ENCODE data around the gene RIN3.

Gene RIN3

DNA sequence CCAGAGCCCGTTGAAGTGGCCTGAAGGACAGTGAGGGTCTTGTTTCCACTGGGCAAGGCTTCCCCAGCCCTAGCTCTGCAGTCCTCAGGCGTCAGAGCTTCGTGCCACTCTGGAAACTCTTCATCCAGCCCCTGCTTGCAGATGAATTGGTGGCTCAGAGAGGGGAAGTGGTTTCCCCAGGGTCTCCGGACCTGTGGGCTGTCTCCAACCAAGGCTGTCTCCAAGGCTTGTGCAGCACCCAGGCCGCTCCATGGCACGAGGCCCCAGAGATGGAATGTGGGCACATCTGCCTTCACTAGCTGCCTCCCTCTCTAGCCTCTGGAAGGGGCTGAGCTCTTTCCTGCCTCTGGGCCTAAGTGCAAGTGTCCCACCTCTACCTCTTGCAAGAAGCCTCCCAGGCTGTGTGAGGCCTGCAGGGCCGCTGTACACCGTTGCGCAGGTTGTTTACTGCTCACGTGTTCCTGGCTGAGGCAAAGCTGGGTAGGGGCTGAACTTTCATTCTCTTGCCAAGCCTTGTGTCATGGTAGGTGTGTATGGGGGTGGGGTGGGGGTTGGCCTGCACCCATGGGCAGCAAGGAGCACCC lies 11.1 kb downstream of the RIN3 start:
- DNase-seq (ENCODE audit: extremely low read depth, low read depth) = no peak
- TF ChIP-seq, protein P1, sequence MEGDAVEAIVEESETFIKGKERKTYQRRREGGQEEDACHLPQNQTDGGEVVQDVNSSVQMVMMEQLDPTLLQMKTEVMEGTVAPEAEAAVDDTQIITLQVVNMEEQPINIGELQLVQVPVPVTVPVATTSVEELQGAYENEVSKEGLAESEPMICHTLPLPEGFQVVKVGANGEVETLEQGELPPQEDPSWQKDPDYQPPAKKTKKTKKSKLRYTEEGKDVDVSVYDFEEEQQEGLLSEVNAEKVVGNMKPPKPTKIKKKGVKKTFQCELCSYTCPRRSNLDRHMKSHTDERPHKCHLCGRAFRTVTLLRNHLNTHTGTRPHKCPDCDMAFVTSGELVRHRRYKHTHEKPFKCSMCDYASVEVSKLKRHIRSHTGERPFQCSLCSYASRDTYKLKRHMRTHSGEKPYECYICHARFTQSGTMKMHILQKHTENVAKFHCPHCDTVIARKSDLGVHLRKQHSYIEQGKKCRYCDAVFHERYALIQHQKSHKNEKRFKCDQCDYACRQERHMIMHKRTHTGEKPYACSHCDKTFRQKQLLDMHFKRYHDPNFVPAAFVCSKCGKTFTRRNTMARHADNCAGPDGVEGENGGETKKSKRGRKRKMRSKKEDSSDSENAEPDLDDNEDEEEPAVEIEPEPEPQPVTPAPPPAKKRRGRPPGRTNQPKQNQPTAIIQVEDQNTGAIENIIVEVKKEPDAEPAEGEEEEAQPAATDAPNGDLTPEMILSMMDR (IDR thresholded peaks at IDR 0.05; ENCODE audit: low read depth, low read length) = no peak

DNA sequence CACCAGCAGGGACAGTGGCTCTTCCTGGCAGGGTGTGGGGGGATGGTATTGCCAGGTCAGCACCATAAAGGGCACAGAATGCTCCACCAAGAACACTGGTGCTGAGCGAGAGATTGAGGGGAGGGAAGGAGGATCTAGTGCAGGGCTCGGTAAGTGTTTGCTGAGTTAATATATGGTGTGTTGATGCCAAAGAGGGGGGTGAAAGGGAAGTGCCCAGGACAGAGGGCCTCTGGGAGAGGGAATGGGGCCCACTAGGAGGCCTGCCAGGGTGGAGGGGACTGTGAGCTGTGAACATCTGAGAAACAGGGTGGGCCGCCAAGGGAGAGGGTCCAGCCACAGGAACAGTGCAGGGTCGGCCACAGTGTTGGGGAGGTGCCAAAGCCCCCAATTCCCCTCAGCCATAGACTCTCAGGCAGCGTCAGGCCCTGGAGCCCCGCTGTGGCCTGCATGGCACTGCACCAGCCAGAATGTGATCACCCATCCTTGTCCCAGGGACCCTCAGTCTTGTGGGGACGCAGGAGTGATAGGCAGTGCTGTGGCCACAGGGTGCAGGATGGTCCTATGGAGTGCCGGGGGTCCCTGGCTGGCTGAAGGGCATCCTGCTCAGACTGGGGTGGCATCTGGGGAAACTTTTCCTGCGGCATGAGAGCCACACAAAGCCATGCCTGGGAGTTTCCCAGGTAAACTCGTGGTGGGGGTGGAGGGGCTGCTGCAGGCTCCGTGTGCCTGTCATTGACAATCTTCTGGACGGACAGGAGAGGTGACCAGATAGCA lies 11.9 kb downstream of the RIN3 start:
- TF ChIP-seq, protein P1 (IDR thresholded peaks at IDR 0.05; ENCODE audit: low read depth, low read length) = no peak
- no peak for DNase-seq (ENCODE audit: extremely low read depth, low read depth)

DNA sequence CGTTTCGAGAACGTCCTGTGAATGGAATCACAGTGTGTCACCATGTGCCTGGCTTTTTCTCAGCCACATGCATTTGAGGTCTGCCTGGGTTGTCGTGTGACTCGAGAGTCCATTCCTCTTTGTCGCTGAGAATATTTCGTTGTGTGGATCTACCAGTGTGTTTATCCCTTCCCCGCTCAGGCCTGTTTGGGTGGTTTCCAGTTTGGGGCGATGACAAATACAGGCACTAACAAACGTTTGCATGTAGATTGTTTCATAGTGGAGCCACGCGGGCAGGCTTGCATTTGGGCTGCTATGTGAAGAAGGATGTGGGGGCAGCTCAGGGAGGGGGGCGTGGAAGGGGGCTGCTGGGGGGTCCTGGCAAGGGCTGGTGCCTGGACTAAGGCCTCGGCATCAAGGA lies 14.1 kb downstream of the RIN3 start:
- DNase-seq (ENCODE audit: extremely low read depth, low read depth) = no peak
- TF ChIP-seq, protein P1 (IDR thresholded peaks at IDR 0.05; ENCODE audit: low read depth, low read length) = no peak

DNA sequence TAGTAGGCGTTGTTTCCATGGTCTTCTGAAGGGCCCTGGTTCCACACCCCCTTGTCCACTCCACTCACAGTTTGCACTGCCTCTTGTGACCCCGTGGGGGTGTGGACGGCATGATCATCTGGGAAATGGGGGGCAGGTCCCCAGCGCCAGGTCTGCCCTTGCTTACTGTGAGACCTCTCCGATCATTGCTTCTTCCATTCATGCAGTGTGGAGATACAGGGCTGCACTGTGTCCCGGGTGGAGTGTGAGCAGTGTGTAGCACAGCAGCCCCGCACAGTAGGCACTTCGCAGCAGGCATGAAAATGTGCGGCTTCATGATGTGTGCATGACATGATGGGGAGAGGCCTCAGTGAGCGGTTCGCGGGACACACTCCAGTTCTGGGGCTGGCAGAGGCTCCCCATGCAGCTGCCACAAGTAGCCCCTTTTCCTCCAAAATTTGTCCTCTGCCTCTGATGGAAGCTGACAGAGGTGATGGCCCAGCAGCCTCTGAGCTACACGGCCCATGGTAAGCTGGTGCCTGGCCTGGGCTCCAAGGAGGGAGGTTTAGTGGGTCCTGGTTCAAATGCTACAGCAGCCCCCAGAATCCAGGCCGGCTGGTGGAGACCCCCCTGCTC lies 15.0 kb downstream of the RIN3 start:
- DNase-seq (ENCODE audit: extremely low read depth, low read depth) = no peak
- TF ChIP-seq, protein P1 (IDR thresholded peaks at IDR 0.05; ENCODE audit: low read depth, low read length) = no peak

DNA sequence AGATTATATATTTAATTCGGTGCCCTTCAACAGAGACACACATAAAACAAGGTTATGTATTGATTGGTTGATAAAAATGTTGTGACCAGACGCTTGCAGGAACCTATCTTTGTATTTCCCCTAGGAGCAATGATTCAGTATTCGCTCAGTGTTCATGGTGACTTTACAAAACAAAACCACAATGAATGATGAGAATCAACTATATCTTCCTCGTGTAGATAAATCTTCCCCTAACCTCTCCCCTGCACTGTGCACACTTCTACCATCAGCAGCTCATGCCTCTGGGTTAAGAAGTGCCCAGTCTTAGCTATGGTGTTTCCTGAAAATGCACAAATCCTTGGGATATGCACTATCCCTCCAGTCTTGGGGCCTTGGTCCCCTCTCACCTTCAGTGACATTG lies 16.3 kb downstream of the RIN3 start:
- TF ChIP-seq, protein P1 (IDR thresholded peaks at IDR 0.05; ENCODE audit: low read depth, low read length) = no peak
- no peak for DNase-seq (ENCODE audit: extremely low read depth, low read depth)

DNA sequence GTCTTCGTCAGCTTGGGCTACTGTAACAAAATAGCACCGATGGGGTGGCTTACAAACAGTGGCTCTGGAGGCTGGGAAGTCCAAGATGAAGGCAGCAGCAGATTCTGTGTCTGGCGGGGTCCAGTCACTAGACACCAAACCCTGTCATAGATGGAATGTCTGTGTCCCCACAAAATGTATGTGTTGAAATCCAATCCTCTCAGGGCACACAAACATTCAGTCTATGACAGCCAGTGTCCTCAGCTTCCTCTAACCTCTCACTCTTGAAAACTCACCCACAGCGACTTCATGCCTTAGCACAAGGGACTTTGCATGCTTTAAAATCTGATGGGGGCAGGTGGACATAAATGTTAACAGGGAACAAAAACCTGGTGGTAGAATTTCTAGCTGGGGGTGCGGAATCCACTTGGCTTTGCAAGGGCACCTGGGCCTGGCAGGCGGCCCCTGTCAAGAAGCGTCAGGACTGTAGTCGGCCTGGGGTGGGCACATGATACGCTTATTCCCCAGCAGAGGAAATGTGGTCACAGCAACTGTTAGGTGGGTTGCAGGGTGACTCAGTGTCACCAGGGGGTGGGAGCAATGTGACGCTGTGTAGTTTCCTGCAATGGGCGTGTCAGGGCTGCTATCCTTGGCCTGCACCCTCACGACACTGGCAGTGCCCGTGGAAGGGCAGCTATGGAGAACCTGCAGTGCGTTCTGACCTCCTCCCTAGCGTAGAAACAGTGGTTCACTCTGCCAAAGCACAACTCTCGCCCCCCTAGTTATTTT lies 17.7 kb downstream of the RIN3 start:
- TF ChIP-seq, protein P1 (IDR thresholded peaks at IDR 0.05; ENCODE audit: low read depth, low read length) = no peak

More for the DNA sequence above, 17.7 kb downstream of the RIN3 start:
- no peak for DNase-seq (ENCODE audit: extremely low read depth, low read depth)
